PFSK-1 (cell line): Measurements from ENCODE around the gene MYH10.

Source experiments
- FOXP2 ChIP-seq: optimal IDR thresholded peaks from 2 replicates; pipeline ENCODE3; 2011; ENCODE audit warnings: borderline replicate concordance, control low read depth, inconsistent platforms; ENCODE audit not compliant: insufficient read depth; ENCODE audit errors: extremely low read length, extremely low read depth
- POLR2AphosphoS5 ChIP-seq: IDR thresholded peaks from 2 replicates; pipeline ENCODE4 v1.6.1; 2012; ENCODE audit warnings: low read depth, mild to moderate bottlenecking, control low read depth, low read length, moderate library complexity
- SIN3A ChIP-seq: IDR thresholded peaks from 2 replicates; pipeline ENCODE4 v1.6.1; 2012; ENCODE audit warnings: mild to moderate bottlenecking, low read length, moderate library complexity, borderline replicate concordance; ENCODE audit not compliant: insufficient read depth
- TAF1 ChIP-seq: IDR thresholded peaks from 2 replicates; pipeline ENCODE4 v1.6.1; 2012; ENCODE audit warnings: low read length, control low read depth, borderline replicate concordance; ENCODE audit not compliant: insufficient read depth
- TF ChIP-seq, protein P1 (sequence below), 2 experiments: IDR thresholded peaks; 2 replicates each; pipeline versions ENCODE4 v1.6.1 to v1.8.0; 2011 to 2012; ENCODE audit warnings: low read depth in 2 of 2, low read length in 2 of 2, control low read depth in 1 of 2, inconsistent platforms in 1 of 2, mild to moderate bottlenecking in 1 of 2, moderate library complexity in 1 of 2; ENCODE audit not compliant: insufficient read depth in 1 of 2

Gene MYH10

GRCh38 chr17:8485491-8485890 is 145.0 kb downstream of the MYH10 start:
- no peak for TF ChIP-seq POLR2AphosphoS5
- TF ChIP-seq, protein P1, sequence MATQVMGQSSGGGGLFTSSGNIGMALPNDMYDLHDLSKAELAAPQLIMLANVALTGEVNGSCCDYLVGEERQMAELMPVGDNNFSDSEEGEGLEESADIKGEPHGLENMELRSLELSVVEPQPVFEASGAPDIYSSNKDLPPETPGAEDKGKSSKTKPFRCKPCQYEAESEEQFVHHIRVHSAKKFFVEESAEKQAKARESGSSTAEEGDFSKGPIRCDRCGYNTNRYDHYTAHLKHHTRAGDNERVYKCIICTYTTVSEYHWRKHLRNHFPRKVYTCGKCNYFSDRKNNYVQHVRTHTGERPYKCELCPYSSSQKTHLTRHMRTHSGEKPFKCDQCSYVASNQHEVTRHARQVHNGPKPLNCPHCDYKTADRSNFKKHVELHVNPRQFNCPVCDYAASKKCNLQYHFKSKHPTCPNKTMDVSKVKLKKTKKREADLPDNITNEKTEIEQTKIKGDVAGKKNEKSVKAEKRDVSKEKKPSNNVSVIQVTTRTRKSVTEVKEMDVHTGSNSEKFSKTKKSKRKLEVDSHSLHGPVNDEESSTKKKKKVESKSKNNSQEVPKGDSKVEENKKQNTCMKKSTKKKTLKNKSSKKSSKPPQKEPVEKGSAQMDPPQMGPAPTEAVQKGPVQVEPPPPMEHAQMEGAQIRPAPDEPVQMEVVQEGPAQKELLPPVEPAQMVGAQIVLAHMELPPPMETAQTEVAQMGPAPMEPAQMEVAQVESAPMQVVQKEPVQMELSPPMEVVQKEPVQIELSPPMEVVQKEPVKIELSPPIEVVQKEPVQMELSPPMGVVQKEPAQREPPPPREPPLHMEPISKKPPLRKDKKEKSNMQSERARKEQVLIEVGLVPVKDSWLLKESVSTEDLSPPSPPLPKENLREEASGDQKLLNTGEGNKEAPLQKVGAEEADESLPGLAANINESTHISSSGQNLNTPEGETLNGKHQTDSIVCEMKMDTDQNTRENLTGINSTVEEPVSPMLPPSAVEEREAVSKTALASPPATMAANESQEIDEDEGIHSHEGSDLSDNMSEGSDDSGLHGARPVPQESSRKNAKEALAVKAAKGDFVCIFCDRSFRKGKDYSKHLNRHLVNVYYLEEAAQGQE (IDR thresholded peaks at IDR 0.05; ENCODE audit: insufficient read depth in 1 of 2, low read depth in 2 of 2, low read length in 2 of 2): no peak
- TF ChIP-seq SIN3A: no peak
- TF ChIP-seq TAF1: no peak
- no peak for TF ChIP-seq FOXP2

DNA sequence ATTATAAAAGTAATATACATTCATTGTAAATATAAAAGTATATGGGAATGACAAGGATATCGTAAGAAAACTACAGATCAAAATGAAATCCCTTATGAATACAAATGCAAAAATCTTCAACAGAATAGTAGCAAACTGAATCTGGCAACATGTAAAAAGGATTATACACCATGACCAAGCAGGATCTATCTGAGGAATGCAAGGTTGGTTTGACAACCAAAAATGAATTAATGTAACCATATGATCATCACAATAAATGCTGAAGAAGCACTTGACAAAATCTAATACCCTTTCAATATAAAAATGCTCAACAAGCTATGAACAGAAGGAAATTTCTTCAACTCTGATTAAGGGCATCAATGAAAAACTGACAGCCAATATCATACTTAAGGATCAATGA is 146.1 kb downstream of the MYH10 start:
- TF ChIP-seq TAF1 (no peak), POLR2AphosphoS5 (no peak), SIN3A (no peak), FOXP2 (no peak)
- TF ChIP-seq, protein P1 (IDR thresholded peaks at IDR 0.05; ENCODE audit: insufficient read depth in 1 of 2, low read depth in 2 of 2, low read length in 2 of 2): no peak

DNA sequence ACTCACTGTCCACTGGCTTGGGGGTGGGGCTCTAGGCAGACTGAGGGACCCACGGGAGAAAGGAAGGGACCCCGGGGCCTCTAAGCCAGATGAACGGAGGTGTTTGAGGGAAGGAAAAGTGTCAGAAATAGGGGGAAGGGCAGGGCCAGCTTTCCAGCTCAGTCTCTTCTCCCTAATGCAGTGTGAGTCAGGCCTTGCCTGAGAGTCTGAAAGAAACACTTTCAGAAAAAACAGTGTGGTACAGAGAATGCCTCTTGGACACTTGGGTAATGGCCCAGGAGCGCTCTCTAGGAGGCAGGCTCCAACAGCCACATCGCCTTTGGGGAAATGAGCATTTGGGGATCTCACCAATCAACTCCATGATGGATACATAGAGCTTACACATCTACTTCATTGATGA is 148.0 kb downstream of the MYH10 start:
- TF ChIP-seq, protein P1 (IDR thresholded peaks at IDR 0.05; ENCODE audit: insufficient read depth in 1 of 2, low read depth in 2 of 2, low read length in 2 of 2): no peak
- TF ChIP-seq POLR2AphosphoS5 (no peak), FOXP2 (no peak), SIN3A (no peak), TAF1 (no peak)

DNA sequence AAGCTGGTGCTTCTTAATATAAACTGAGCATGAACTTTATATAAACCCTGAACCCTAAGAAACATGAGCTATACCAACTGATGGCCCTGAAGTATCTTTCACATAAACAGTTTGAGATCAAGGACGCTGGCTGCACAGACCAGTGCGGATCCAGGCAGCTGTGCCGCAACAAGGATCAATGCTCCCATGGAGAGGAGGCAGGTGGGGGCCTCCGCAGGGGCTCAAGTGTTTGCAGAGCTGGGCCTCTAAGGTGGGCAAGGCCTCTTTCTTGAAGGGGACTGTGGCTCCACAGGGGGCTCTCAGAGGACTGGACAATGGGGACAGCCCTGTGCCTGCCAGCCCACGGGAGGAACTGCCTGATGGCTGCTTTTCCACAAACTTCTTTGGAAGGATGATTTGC is 148.8 kb downstream of the MYH10 start:
- TF ChIP-seq SIN3A (no peak), POLR2AphosphoS5 (no peak), TAF1 (no peak)
- TF ChIP-seq, protein P1 (IDR thresholded peaks at IDR 0.05; ENCODE audit: insufficient read depth in 1 of 2, low read depth in 2 of 2, low read length in 2 of 2): no peak

GRCh38 chr17:8481089-8481488 is 149.4 kb downstream of the MYH10 start:
- TF ChIP-seq, protein P1 (IDR thresholded peaks at IDR 0.05; ENCODE audit: insufficient read depth in 1 of 2, low read depth in 2 of 2, low read length in 2 of 2): no peak
- no peak for TF ChIP-seq SIN3A
- no peak for TF ChIP-seq FOXP2
- TF ChIP-seq TAF1: no peak
- no peak for TF ChIP-seq POLR2AphosphoS5
